AG09319 (cell line): Measurements from ENCODE around the gene ZNF396.
A peak's percentile ranks its signal among the peaks of the same experiment; 100 is the strongest.

Experiments
- DNase-seq: peaks from one replicate; pipeline ENCODE4 v3.0.0-alpha.2; 2010; ENCODE audit warnings: low read depth; ENCODE audit errors: extremely low read depth
- TF ChIP-seq, protein P1 (sequence below): IDR thresholded peaks from 2 replicates; pipeline ENCODE4 v1.5.1; 2011; ENCODE audit warnings: low read depth, mild to moderate bottlenecking, inconsistent platforms, low read length, moderate library complexity

Gene ZNF396

DNA sequence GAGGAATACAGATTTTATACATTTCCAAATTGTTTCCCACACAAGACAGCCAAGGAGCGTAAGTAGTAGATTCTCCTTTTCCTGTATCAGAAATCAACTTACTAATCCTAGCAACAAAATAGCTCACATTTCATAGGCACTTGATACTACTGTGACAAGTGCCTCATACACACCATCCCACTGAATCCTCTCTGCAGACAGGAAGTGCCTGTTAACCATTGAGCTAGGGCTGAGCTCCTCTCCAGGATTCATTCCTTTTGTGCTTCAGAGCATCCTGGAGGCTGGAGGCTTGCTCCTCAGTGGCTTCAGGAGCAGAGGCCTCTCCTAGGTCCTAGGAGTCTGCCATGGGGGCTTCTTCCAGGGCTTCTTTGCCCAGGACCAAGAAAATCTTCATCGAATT, 20.8 kb upstream of the ZNF396 start:
- TF ChIP-seq, protein P1, sequence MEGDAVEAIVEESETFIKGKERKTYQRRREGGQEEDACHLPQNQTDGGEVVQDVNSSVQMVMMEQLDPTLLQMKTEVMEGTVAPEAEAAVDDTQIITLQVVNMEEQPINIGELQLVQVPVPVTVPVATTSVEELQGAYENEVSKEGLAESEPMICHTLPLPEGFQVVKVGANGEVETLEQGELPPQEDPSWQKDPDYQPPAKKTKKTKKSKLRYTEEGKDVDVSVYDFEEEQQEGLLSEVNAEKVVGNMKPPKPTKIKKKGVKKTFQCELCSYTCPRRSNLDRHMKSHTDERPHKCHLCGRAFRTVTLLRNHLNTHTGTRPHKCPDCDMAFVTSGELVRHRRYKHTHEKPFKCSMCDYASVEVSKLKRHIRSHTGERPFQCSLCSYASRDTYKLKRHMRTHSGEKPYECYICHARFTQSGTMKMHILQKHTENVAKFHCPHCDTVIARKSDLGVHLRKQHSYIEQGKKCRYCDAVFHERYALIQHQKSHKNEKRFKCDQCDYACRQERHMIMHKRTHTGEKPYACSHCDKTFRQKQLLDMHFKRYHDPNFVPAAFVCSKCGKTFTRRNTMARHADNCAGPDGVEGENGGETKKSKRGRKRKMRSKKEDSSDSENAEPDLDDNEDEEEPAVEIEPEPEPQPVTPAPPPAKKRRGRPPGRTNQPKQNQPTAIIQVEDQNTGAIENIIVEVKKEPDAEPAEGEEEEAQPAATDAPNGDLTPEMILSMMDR: no peak
- DNase-seq: no peak

DNA sequence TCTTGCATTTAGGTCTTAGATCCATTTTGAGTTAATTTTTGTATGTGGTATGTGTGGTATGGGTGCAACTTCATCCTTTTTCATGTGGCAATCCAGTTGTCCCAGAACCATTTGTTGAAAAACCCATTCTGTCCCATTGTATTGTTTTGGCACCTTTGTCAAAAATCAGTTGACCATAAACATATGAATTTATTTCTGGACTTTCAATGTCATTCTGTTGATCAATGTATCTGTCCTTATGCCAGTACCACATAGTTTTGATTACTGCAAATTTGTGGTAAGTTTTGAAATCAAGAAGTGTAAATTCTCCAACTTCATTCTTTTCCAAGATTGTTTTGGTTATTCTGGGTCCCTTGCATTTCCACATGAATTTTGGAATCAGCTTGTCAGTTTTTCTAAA, 16.6 kb upstream of the ZNF396 start:
- TF ChIP-seq, protein P1: no peak
- DNase-seq: no peak

GRCh38 chr18:35392375-35392774, 15.2 kb upstream of the ZNF396 start:
- TF ChIP-seq, protein P1: no peak
- no peak for DNase-seq

GRCh38 chr18:35390951-35391700, 14.0 kb upstream of the ZNF396 start:
- TF ChIP-seq, protein P1: no peak
- DNase-seq: no peak

- TF ChIP-seq, protein P1: no peak
- DNase-seq: peak; percentile 15
Measured at GRCh38 chr18:35389095-35389618, 12.0 kb upstream of the ZNF396 start.

DNA sequence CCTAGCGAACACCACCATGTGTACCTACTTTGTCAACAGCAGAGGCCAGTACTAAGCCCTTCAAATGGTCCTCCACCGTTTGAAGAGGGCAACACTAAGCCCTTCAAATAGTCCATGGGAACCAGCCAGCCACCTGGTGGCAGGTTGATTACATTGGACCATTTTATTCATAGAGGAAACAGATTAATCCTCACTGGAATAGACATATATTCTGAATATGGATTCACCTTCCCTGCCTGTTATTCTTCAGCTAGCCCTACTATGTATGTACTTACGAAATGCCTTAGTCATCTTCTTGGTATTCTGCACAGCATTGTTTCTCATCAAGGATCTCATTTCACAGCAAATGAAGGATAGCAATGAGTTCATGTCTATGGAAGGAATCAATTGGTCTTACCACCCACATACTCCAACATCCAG, 10.0 kb upstream of the ZNF396 start:
- DNase-seq: no peak
- TF ChIP-seq, protein P1: no peak

- DNase-seq: peak; percentile 52
- TF ChIP-seq, protein P1: peak; percentile 79
Measured at GRCh38 chr18:35386600-35387100, 9.5 kb upstream of the ZNF396 start.
